DMS153 (cell line): ENCODE data around the gene WDR33.

Experiments used
- DNase-seq: peaks from one replicate; lab custom pipeline; 2025; lab: John Stamatoyannopoulos, UW

WDR33 gene

GRCh38 chr2:127719301-127720218 lies 91.4 kb downstream of the WDR33 start:
- no peak for DNase-seq

DNA sequence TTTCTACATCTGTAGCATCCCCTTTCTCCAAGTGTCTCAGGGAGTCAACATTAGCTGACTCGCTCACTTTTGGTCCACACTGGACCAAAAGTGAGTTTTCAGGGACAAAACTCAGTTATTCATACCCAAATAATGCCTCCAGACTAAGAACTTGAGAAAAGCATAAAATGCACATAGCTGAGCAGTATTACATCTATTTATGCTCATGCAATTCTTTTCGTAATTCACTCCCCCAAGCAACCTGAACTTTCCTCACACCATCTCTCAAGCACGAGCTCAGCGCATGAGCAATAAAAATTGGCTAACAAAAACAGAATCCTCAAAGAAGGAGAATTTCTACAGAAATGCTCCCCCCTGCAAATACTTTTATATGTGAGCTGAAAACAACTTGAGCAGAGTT lies 92.7 kb downstream of the WDR33 start:
- DNase-seq = no peak

GRCh38 chr2:127715778-127716449 lies 95.1 kb downstream of the WDR33 start:
- no peak for DNase-seq

- no peak for DNase-seq
These were observed 97.4 kb downstream of the WDR33 start for GRCh38 chr2:127713562-127713961.

DNA sequence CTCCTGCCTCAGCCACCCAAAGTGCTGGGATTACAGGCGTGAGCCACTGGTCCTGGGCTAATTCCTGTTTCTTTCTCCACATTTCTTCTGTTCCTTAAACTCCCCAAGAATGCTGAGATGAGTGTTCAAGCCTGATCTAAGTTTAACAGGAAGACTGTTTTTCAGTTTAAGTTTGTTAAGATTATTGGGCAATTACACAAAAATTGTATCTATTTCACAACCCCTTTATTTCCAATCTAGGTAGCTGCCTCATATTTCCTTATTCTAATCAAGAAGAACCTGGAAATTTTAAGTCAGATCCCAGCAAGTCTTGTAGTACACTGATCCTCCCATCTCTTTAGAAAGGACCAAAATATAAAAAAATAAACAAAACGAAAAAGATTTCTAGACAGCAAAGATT lies 98.0 kb downstream of the WDR33 start:
- DNase-seq = no peak

DNA sequence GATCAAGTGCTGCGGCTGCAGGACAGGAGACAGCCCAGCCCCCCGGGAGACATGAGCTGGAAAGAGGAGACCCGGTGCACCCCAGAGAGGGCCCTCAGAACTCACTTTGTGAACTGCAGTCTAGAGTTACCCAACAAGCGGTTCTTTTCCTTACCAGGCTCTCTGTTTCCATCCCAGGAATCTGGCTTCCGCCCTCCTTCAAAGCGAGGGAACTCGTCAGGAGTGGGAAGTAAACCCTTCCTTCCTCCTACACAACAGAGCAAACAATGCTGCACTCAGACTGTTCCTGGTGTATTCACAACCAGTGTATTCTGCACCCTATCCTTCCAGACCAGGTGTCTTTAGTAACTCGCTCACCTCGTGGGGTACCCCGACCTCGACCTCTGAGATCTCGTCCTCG lies 101.6 kb downstream of the WDR33 start:
- no peak for DNase-seq

DNA sequence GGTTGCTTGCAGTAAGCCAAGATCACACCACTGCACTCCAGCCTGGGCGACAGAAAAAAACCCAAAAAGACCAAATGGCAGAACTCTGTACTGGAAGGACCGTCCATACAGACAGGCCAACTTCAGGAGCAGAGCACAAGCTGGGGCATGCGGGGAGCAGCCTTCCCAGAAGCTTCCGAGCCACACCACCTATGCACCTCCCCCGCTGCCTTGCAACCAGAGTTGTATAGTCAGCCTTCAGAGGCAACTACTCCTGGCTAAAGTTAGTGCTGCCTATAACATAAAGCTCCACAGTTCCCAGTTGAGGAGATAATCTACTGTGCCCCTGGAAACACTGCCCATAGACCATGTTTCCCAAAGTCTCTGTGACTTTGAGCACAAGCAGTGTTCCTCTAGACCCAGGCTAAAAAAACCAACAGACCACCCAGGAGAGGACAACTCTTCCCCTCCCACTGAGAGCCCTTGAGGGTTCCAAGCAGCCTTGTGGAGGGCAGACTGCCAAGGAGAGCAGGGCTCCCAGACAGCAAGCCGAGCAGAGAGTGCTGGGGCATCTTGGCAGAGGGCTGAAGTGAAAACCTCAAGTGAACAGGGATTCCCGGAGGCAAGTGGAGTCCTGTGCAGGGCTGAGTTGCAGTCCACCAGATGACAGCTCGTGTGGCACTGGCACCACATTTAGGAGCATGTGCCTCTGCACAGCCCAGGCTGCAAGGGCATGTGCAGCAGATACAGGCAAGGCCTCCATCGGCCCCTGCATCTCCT lies 102.9 kb downstream of the WDR33 start:
- no peak for DNase-seq

GRCh38 chr2:127706215-127706990 lies 104.6 kb downstream of the WDR33 start:
- DNase-seq = no peak

DNA sequence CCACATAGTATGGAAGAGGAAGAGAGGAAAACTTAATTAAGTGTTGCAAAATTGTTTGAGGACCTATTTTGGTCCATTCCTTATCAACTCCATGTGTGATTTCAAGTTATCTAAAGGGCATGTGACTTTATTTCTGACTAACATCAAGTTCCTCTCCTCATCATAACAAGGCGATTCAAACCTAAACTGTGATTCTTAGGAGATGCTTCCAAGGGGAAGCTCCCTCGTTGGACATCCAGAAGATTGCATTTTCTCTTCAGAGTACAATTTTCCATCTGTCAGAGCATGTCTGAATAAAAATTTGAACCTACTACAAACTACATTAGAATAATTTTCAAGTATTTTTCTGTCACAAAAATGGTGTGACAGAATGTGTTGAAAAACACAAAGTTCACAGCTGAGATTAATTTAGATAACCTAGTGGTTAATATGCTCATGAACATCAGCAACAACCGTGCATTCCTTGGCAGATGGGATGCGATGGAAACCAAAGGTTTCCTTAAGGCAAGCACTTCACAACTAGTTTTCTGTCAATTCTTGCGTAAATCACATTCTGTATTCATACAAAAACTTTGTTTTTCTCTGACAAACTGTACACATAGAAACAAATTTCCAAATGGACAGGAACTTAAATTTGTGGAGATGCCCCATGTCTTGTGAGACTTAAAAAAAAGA lies 105.4 kb downstream of the WDR33 start:
- DNase-seq = no peak

DNA sequence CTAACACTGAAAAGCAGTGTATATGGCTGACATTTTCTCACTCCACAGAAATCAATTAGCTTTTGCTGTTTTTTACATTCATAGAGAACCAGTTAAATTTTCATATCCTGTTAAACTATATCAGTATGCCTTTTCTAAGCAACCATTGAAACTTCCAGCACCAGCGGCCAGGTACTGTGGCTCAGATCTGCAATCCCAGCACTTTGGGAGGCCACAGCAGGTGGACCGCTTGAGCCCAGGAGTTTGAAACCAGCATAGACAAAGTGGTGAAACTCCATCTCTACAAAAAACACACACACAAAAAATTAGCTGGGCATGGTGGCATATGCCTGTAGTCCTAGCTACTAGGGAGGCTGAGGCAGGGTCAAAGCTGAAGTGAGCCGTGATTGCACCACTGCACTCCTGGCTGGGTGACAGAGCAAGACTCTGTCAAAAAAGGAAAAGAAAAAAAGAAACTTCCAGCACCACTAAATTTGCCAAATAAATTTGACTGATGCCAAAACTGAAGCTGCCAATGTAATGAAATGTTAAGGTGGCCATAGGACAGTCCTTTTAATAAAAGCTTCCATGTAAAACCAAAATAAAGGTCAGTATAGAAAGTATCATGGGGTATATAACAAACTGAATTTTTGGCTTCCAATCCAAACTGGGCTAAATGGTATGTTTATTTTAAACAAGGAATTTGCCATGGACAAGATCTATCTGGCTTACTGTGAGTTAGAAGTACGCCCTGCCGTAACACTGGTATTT lies 106.2 kb downstream of the WDR33 start:
- DNase-seq = no peak

GRCh38 chr2:127703282-127703681 lies 107.7 kb downstream of the WDR33 start:
- no peak for DNase-seq

DNA sequence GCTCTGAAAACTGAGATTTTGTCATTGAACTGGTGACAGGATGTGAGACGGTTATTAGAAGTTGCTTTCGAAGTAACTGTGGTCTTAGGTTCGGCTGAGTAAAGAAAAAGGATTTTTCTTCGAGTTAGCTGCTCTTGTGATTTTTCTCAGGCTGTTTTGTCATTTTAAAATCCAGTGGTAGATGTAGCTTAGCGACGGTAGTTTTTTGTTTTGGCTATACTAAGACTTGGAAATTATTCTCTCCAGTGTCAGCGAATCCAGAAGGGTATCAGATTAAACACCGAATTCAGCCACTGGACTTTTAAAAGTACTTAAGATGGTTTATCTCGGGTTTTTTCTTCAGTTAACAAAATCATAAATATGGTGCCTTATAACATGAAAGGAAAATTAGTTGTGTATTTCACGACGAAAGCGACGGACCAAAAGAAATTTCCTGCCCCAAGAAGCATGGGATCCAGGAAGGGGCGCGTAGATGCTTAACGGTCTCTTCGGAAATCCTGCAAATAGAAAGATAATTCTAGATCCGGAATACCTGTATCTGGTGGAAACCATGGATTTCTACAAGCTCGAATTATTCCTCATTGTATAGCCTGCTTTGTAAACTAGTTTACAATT lies 108.5 kb downstream of the WDR33 start:
- DNase-seq = no peak

DNA sequence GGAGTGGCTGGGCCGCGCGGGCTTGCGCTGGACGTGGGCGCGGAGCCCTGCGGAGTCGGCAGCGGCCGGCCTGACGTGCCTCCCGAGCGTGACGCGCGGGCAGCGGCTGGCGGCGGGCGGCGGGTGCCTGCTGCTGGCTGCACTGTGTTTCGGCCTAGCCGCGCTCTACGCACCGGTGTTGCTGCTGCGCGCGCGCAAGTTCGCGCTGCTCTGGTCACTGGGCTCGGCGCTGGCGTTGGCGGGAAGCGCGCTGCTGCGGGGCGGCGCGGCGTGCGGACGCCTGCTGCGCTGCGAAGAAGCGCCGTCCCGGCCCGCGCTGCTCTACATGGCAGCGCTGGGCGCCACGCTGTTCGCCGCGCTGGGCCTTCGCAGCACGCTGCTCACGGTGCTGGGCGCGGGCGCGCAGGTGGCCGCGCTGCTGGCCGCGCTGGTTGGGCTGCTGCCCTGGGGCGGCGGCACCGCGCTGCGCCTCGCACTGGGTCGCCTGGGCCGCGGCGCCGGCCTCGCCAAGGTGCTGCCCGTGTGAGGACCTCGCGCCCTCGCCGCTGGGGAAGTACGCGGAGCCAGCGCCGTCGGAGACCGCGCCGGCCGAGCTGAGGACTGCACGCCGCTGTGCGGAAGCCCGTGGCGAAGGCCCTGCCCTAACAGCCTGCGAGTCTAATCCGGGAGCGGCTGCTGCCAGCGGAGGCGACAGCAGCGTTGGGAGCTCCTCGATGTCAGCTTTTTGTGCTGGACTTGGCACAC lies 109.1 kb downstream of the WDR33 start:
- peak; percentile 30 for DNase-seq

DNA sequence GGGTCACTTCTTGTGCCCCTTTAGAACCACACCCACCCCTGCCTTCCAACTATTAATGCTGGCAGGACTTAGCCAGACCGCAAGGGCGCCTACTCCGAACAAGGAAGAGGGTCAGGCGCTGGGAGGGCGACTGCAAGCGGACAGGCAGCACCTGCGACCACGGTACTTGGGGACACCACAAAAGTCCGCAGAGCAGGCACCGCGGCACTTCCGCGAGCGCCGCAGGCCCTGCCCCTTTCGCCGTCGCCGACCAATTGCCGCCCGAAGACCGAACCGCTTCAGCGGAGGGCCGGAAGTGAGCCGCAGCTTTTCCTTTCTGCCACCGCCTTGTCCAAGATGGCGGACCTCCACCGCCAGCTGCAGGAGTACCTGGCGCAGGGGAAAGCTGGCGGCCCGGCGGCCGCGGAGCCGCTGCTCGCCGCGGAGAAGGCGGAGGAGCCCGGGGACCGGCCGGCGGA lies 109.7 kb downstream of the WDR33 start, which contains the start of gene SFT2D3:
Gene SFT2D3 (plus strand): TSS at position 305 of the 458 bp plus-strand sequence. CDS start 32 bp downstream, at position 337.
- DNase-seq = peak; percentile 89

GRCh38 chr2:127700527-127701192 lies 110.3 kb downstream of the WDR33 start:
- DNase-seq = peak; percentile 66

DNA sequence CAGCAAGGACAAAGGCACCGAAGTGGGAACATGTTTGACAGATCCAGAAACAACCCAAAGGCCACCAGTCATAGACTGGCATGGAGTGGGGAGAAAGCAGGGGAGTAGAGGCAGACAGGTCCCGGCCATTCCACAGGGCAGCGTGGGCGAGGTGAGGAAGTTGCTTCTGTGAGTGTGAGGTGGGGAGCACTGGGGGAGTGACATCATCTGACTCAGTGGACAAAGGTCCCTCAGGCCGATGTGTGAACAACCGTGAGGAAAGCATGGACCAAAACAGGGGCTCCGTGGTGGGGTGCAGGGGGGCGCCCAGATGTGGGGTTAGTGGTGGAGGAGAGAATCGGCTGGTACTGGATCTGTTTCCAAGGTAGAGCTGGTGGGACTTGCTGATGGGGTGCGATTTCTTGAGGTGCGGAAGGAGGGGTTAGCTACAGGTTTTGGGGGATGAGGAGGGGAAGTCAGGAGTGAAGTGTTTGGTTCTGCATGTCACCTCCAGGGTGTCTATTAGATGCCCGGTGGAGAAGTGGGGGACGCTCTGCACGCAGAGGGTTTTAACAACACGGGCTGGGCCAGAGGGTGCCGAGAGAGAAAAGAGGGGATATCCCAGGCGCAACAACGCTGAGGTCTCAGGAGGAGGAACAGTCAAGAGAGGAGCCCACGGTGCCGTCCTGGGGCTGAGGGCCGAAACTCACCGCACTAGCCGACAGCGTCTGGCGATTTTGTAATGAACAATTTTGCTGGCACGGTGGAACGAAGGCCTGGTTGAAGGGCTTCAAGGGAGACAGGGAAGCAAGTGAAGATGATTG lies 112.2 kb downstream of the WDR33 start:
- no peak for DNase-seq

DNA sequence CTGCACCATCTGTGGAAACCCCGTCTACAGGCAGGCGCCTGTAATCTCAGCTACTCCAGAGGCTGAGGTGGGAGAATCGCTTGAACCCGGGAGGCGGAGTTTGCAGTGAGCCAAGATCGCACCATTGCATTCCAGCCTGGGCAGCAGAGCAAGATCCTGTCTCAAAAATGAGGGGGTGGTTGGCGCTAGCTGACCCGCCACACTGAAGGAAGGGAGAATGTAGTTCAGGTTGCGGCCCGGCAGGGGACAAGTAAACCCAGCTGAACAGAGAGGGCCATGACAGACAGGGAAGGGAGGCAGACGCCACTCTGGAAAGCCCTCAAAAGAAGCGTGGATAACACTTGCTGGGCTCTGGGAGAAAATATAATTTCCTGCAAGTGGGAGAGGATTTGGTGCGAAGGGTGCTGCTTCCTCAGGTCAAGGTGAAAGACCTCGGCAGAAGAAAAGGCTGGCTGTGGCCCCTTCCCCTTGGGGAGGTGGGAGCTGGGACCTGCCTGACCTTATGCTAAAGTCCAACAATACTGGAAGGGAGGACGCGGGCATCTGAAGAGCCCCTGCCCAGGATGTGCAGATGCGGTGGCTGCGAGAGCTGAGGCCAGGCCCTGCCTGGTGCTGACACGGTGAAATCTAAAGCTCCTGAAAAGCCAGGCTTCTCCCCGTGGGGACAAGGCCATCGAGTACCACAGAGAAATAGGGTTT lies 113.3 kb downstream of the WDR33 start:
- no peak for DNase-seq
